RPMI7951 (cell line): ENCODE measurements around the gene PPP1R14D. TPM values are rescaled to one million over a fixed set of nuclear protein-coding genes. Genes with fewer than 3 reads are reported as not detected.

Experiments used
- total RNA-seq: library from RNA; depleted of rRNA; stranded (reverse); fragments of >200 nt; shearing (Covaris generic); gene quantifications from 2 replicates; pipeline ENCODE4 v1.2.3, GENCODE V29; 2014; rRNA removed

Gene PPP1R14D
- total RNA-seq, 1 experiment from 2014 or later, result not detected

Other genes with a start within 250 kb of the PPP1R14D start
- 69.5 and 90.1 TPM in 2 replicates for gene KNL1, start 234.5 kb downstream of the PPP1R14D start, total RNA-seq
- gene RAD51, start 133.5 kb downstream of the PPP1R14D start, total RNA-seq, result 13.8 and 15.7 TPM in 2 replicates
- 13.6 and 17.0 TPM in 2 replicates for gene RMDN3, start 73.5 kb downstream of the PPP1R14D start, total RNA-seq
- gene GCHFR, start 64.6 kb downstream of the PPP1R14D start, total RNA-seq, result 4.6 and 6.1 TPM in 2 replicates
- not detected in 2 replicates for gene C15orf62, start 58.7 kb downstream of the PPP1R14D start, total RNA-seq
- gene ZFYVE19, start 21.6 kb downstream of the PPP1R14D start, total RNA-seq, result 38.3 and 54.4 TPM in 2 replicates
- gene DNAJC17, start 21.2 kb downstream of the PPP1R14D start, total RNA-seq, result 36.3 and 36.9 TPM in 2 replicates
- gene SPINT1, start 15.3 kb upstream of the PPP1R14D start, total RNA-seq, result not detected in 2 replicates
- 0.12 and 0.20 TPM in 2 replicates for gene RHOV, start 45.5 kb upstream of the PPP1R14D start, total RNA-seq
- 14.9 and 18.4 TPM in 2 replicates for gene VPS18, start 65.7 kb upstream of the PPP1R14D start, total RNA-seq
- 2.5 and 2.6 TPM in 2 replicates for gene DLL4, start 100.6 kb upstream of the PPP1R14D start, total RNA-seq
- 6.8 and 9.5 TPM in 2 replicates for gene CHAC1, start 124.8 kb upstream of the PPP1R14D start, total RNA-seq